Endodermal cell (in vitro differentiated cells): ENCODE measurements around the gene COL1A1. TPM values are rescaled to one million over a fixed set of nuclear protein-coding genes. Genes with fewer than 3 reads are reported as not detected.

Experiments used
- DNase-seq: peaks from one replicate; pipeline ENCODE4 v3.0.0-alpha.2; 2017
- H3K27ac ChIP-seq: 2 replicates; pipeline ENCODE4 v1.5.1; 2013; ENCODE audit warnings: mild to moderate bottlenecking, low read depth, low read length, moderate library complexity
- H3K27me3 ChIP-seq: 2 replicates; pipeline ENCODE4 v1.6.1; 2013; ENCODE audit warnings: mild to moderate bottlenecking, low read length, moderate library complexity; ENCODE audit not compliant: insufficient read depth, control insufficient read depth, poor library complexity, severe bottlenecking
- H3K36me3 ChIP-seq: 2 replicates; pipeline ENCODE4 v1.7.0; 2013; ENCODE audit warnings: mild to moderate bottlenecking, low read length, moderate library complexity; ENCODE audit not compliant: control insufficient read depth, insufficient read depth
- H3K4me1 ChIP-seq: one replicate; pipeline ENCODE4 v1.7.0; 2013; ENCODE audit warnings: low read length; ENCODE audit not compliant: control insufficient read depth, insufficient read depth
- H3K4me3 ChIP-seq: 2 replicates; pipeline ENCODE4 v1.5.1; 2013; ENCODE audit warnings: mild to moderate bottlenecking, low read length, moderate library complexity
- H3K9ac ChIP-seq: 2 replicates; pipeline ENCODE4 v1.6.1; 2013; ENCODE audit warnings: mild to moderate bottlenecking, low read length, moderate library complexity; ENCODE audit not compliant: poor library complexity, severe bottlenecking; ENCODE audit errors: extremely low read depth
- H3K9me3 ChIP-seq: 2 replicates; pipeline ENCODE4 v1.6.1; 2013; ENCODE audit warnings: mild to moderate bottlenecking, low read length, moderate library complexity; ENCODE audit not compliant: control insufficient read depth
- H3K27ac Mint-ChIP-seq: 2 replicates; pipeline ENCODE4 v1.8.0; 2020; ENCODE audit warnings: mixed read lengths
- H3K27me3 Mint-ChIP-seq: 2 replicates; pipeline ENCODE4 v1.8.0; 2021; ENCODE audit warnings: mild to moderate bottlenecking, mixed read lengths; ENCODE audit not compliant: insufficient read depth
- H3K36me3 Mint-ChIP-seq: 2 replicates; pipeline ENCODE4 v1.8.0; 2020; ENCODE audit warnings: low read depth, mixed read lengths
- H3K4me1 Mint-ChIP-seq: 2 replicates; pipeline ENCODE4 v1.8.0; 2020; ENCODE audit warnings: mixed read lengths
- H3K4me3 Mint-ChIP-seq: 2 replicates; pipeline ENCODE4 v1.8.0; 2020; ENCODE audit warnings: mild to moderate bottlenecking, moderate library complexity, mixed read lengths
- H3K9me3 Mint-ChIP-seq: 2 replicates; pipeline ENCODE4 v1.8.0; 2020; ENCODE audit warnings: mild to moderate bottlenecking, mixed read lengths
- CTCF ChIP-seq: fragments of 200-600 bp; sonication (generic); conservative IDR thresholded peaks from 2 replicates; pipeline ENCODE4 v1.5.0; 2021; ENCODE audit warnings: antibody characterized with exemption, mild to moderate bottlenecking
- WGBS, 2 experiments: methylation state at CpG; one replicate each; pipeline versions ENCODE4 v1.1.5 to v1.1.7; 2013; ENCODE audit warnings: missing lambda C conversion rate in 2 of 2, mixed read lengths in 1 of 2; ENCODE audit not compliant: insufficient coverage in 1 of 2, insufficient read length in 1 of 2; 5-methylcytosine and 5-hydroxymethylcytosine counted together
- total RNA-seq, 2 donors: library from RNA; stranded (reverse); fragmentation: NEBNext Ultra II Directional in 1 of 2; extraction: Animal tissue kit (Norgen Biotek cat#: 25700) in 1 of 2; gene quantifications; 2 replicates in 1 of 2; 3 replicates in 1 of 2; pipeline ENCODE4 v1.2.1, GENCODE V29; 2021

COL1A1 gene
- total RNA-seq, 2 donors from 2014 or later, result 62.2 to 85.6 TPM

- no peaks in the 10 kb centered on the region for H3K27me3 ChIP-seq
- H3K4me1 ChIP-seq, result peaks cover 6% of the 10 kb centered on the region
- H3K4me1 Mint-ChIP-seq, result peaks cover 19% of the 10 kb centered on the region
- H3K4me3 ChIP-seq, result no peak overlapping the region
- peaks cover 5% of the 10 kb centered on the region for H3K36me3 Mint-ChIP-seq
- 87 to 100% methylated on average over 6 to 9 of the region's 9 CpGs for WGBS, 2 experiments
- H3K27ac Mint-ChIP-seq, result no peak overlapping the region
- H3K27me3 Mint-ChIP-seq, result peaks cover 7% of the 10 kb centered on the region
- H3K36me3 ChIP-seq, result no peaks in the 10 kb centered on the region
- H3K9ac ChIP-seq, result no peak overlapping the region
- H3K9me3 ChIP-seq, result peaks cover 8% of the 10 kb centered on the region
- peak; percentile 51 for DNase-seq
- peaks cover 23% of the 10 kb centered on the region for H3K9me3 Mint-ChIP-seq
- H3K4me3 Mint-ChIP-seq, result no peak overlapping the region
- H3K27ac ChIP-seq, result no peak overlapping the region
- no peak for TF ChIP-seq CTCF
Observed at GRCh38 chr17:50221266-50221863, 19.9 kb upstream of the COL1A1 start.

- no peak overlapping the region for H3K27ac ChIP-seq
- DNase-seq, result peak; percentile 64
- no peaks in the 10 kb centered on the region for H3K27me3 ChIP-seq
- peaks cover 6% of the 10 kb centered on the region for H3K27me3 Mint-ChIP-seq
- H3K36me3 ChIP-seq, result no peaks in the 10 kb centered on the region
- peaks cover 19% of the 10 kb centered on the region for H3K9me3 Mint-ChIP-seq
- H3K4me3 Mint-ChIP-seq, result no peak overlapping the region
- WGBS, 2 experiments, result 85 to 90% methylated on average over 8 to 15 of the region's 15 CpGs
- peaks cover 6% of the 10 kb centered on the region for H3K4me1 ChIP-seq
- H3K9ac ChIP-seq, result no peak overlapping the region
- H3K4me3 ChIP-seq, result no peak overlapping the region
- no peak overlapping the region for H3K27ac Mint-ChIP-seq
- H3K36me3 Mint-ChIP-seq, result peaks cover 2% of the 10 kb centered on the region
- peaks cover 20% of the 10 kb centered on the region for H3K4me1 Mint-ChIP-seq
- peaks cover 7% of the 10 kb centered on the region for H3K9me3 ChIP-seq
- no peak for TF ChIP-seq CTCF
Observed at GRCh38 chr17:50220811-50221210, 19.4 kb upstream of the COL1A1 start.

- WGBS, 2 experiments, result 18 to 51% methylated on average over 2 to 4 of the region's 4 CpGs
- Mint-ChIP-seq H3K4me3 (no peak overlapping the region), H3K4me1 (peaks cover 26% of the 10 kb centered on the region), H3K36me3 (peaks cover 2% of the 10 kb centered on the region), H3K27me3 (peaks cover 6% of the 10 kb centered on the region), H3K9me3 (peaks cover 11% of the 10 kb centered on the region), H3K27ac (peak overlapping the region; percentile 84)
- Histone ChIP-seq H3K27me3 (no peaks in the 10 kb centered on the region), H3K9ac (peak overlapping the region; percentile 26), H3K4me1 (peaks cover 6% of the 10 kb centered on the region), H3K9me3 (no peaks in the 10 kb centered on the region), H3K27ac (peak overlapping the region; percentile 40), H3K4me3 (no peak overlapping the region), H3K36me3 (no peaks in the 10 kb centered on the region)
- TF ChIP-seq CTCF, result no peak
- peak; percentile 82 for DNase-seq
Observed at GRCh38 chr17:50219939-50220465, 18.6 kb upstream of the COL1A1 start.
